OCI-LY7 (cell line): ENCODE measurements around the gene IFNL2.

ENCODE experiments used
- EZH2phosphoT487 ChIP-seq: fragments of 200-600 bp; sonication (generic); IDR thresholded peaks from 2 replicates; pipeline ENCODE4 v1.6.1; 2018; ENCODE audit warnings: low read depth, borderline replicate concordance, mild to moderate bottlenecking, mixed run types, antibody characterized with exemption, low read length, moderate library complexity, mixed read lengths
- TF ChIP-seq, protein P1 (sequence below): fragments of 200-600 bp; sonication (generic); conservative IDR thresholded peaks from 2 replicates; pipeline ENCODE4 v1.5.1; 2014; ENCODE audit warnings: mild to moderate bottlenecking, antibody characterized with exemption, low read length, moderate library complexity, mixed read lengths

DNA sequence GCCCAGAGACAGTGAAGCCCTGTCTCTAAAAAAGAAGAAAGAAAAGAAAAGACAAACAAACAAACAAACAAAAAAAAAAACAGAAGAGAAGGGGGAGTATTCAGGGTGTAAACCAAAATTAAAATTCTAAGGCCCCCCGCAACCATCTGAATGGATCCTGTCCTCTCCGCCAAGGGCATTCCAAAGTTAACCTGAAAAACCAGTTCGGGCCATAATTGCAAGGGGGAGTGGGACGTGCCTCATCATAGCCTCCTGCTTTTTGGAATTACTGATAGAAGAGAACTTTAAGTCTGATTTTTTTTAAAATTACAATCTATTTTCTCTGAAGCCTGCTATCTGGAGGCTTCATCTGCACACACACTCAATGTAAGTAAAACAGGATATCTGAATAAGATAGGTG is 5.7 kb upstream of the IFNL2 start:
- TF ChIP-seq, protein P1, sequence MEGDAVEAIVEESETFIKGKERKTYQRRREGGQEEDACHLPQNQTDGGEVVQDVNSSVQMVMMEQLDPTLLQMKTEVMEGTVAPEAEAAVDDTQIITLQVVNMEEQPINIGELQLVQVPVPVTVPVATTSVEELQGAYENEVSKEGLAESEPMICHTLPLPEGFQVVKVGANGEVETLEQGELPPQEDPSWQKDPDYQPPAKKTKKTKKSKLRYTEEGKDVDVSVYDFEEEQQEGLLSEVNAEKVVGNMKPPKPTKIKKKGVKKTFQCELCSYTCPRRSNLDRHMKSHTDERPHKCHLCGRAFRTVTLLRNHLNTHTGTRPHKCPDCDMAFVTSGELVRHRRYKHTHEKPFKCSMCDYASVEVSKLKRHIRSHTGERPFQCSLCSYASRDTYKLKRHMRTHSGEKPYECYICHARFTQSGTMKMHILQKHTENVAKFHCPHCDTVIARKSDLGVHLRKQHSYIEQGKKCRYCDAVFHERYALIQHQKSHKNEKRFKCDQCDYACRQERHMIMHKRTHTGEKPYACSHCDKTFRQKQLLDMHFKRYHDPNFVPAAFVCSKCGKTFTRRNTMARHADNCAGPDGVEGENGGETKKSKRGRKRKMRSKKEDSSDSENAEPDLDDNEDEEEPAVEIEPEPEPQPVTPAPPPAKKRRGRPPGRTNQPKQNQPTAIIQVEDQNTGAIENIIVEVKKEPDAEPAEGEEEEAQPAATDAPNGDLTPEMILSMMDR: no peak
- no peak for TF ChIP-seq EZH2phosphoT487
